WTC11 (cell line): Measurements from ENCODE around the gene BRCA1. TPM values are rescaled to one million over a fixed set of nuclear protein-coding genes. Genes with fewer than 3 reads are reported as not detected.
A peak's percentile ranks its signal among the peaks of the same experiment; 100 is the strongest.
"Not testable (repeated sequence)": the region's sequence is repeated elsewhere in the genome, so short reads cannot be mapped to it uniquely, and the experiment has no call there.

ENCODE experiments used
- ATAC-seq: fragments of 200-7000 bp; cut with Tn5 transposase; 2 replicates; pipeline ENCODE4 v1.10.0; 2021; ENCODE audit warnings: mild to moderate bottlenecking, moderate library complexity
- CTCF ChIA-PET: fragments of 300-600 bp; sonication (Branson Sonifier 250); formaldehyde crosslinking; loops from one replicate; lab custom pipeline; 2021; ENCODE audit warnings: antibody characterized with exemption; lab: Charles Lee
- POLR2A ChIA-PET: fragments of 350-600 bp; sonication (Branson Sonifier 250); formaldehyde crosslinking; loops from one replicate; lab custom pipeline; 2021; ENCODE audit warnings: antibody characterized with exemption; lab: Charles Lee
- DNase-seq: peaks from one replicate; pipeline ENCODE4 v3.0.0; 2021; ENCODE audit warnings: low spot score
- H3K27ac Mint-ChIP-seq: 2 replicates; pipeline ENCODE4 v1.8.0; 2021; ENCODE audit warnings: mixed read lengths
- H3K27me3 Mint-ChIP-seq: 2 replicates; pipeline ENCODE4 v1.8.0; 2021; ENCODE audit warnings: low read depth, mild to moderate bottlenecking, moderate library complexity, mixed read lengths
- H3K36me3 Mint-ChIP-seq: 2 replicates; pipeline ENCODE4 v1.8.0; 2021; ENCODE audit warnings: mixed read lengths
- H3K4me1 Mint-ChIP-seq: 2 replicates; pipeline ENCODE4 v1.8.0; 2022; ENCODE audit warnings: mixed read lengths
- H3K4me3 Mint-ChIP-seq: 2 replicates; pipeline ENCODE4 v1.8.0; 2021; ENCODE audit warnings: mild to moderate bottlenecking, moderate library complexity, mixed read lengths
- H3K9me3 Mint-ChIP-seq: 2 replicates; pipeline ENCODE4 v1.8.0; 2021; ENCODE audit warnings: mixed read lengths
- AFF4 ChIP-seq: sonication (generic); formaldehyde crosslinking; IDR thresholded peaks from 2 replicates; pipeline ENCODE4 v1.8.1; 2023; ENCODE audit warnings: mild to moderate bottlenecking, missing genetic modification reagents, borderline replicate concordance
- CREB1 ChIP-seq: sonication (generic); formaldehyde crosslinking; IDR thresholded peaks from 2 replicates; pipeline ENCODE4 v1.8.0; 2023; ENCODE audit warnings: mild to moderate bottlenecking, missing genetic modification reagents
- FOXP1 ChIP-seq: sonication (generic); formaldehyde crosslinking; IDR thresholded peaks from 2 replicates; pipeline ENCODE4 v1.8.0; 2022; ENCODE audit warnings: missing genetic modification reagents, mild to moderate bottlenecking, moderate library complexity, borderline replicate concordance
- MLX ChIP-seq: sonication (generic); formaldehyde crosslinking; IDR thresholded peaks from 2 replicates; pipeline ENCODE4 v1.8.1; 2023; ENCODE audit warnings: mild to moderate bottlenecking, missing genetic modification reagents, moderate library complexity
- NFE2L1 ChIP-seq: sonication (generic); formaldehyde crosslinking; IDR thresholded peaks from 2 replicates; pipeline ENCODE4 v1.8.1; 2023; ENCODE audit warnings: missing genetic modification reagents
- NR1H2 ChIP-seq: sonication (generic); formaldehyde crosslinking; IDR thresholded peaks from 2 replicates; pipeline ENCODE4 v1.9.0; 2021; ENCODE audit warnings: mild to moderate bottlenecking, moderate library complexity, missing genetic modification reagents
- RELA ChIP-seq: sonication (generic); formaldehyde crosslinking; IDR thresholded peaks from 2 replicates; pipeline ENCODE4 v1.8.1; 2022; ENCODE audit warnings: missing genetic modification reagents, mild to moderate bottlenecking, borderline replicate concordance
- SP1 ChIP-seq: sonication (generic); formaldehyde crosslinking; conservative IDR thresholded peaks from 2 replicates; pipeline ENCODE4 v1.8.1; 2022; ENCODE audit warnings: missing genetic modification reagents
- ZNF121 ChIP-seq: sonication (generic); formaldehyde crosslinking; IDR thresholded peaks from 2 replicates; pipeline ENCODE4 v1.8.0; 2023; ENCODE audit warnings: missing genetic modification reagents
- total RNA-seq: library from RNA; stranded (reverse); gene quantifications from 3 replicates; pipeline ENCODE4 v1.2.3, GENCODE V29; 2021
- TF ChIP-seq, protein P1 (sequence below): sonication (generic); formaldehyde crosslinking; IDR thresholded peaks from 2 replicates; pipeline ENCODE4 v1.8.1; 2022; ENCODE audit warnings: mild to moderate bottlenecking, moderate library complexity, missing genetic modification reagents
- TF ChIP-seq, protein P2 (sequence below): sonication (generic); formaldehyde crosslinking; IDR thresholded peaks from 2 replicates; pipeline ENCODE4 v1.8.1; 2023; ENCODE audit warnings: mild to moderate bottlenecking, missing genetic modification reagents
- TF ChIP-seq, protein P3 (sequence below): sonication (generic); formaldehyde crosslinking; IDR thresholded peaks from 2 replicates; pipeline ENCODE4 v1.8.0; 2023; ENCODE audit warnings: mild to moderate bottlenecking, missing genetic modification reagents
- TF ChIP-seq, protein P4 (sequence below): fragments of 250-450 bp; sonication (Bioruptor Pico); IDR thresholded peaks from 2 replicates; pipeline ENCODE4 v1.9.0; 2021; ENCODE audit warnings: mild to moderate bottlenecking, borderline replicate concordance

BRCA1 gene
- total RNA-seq, 1 experiment from 2014 or later, result 37.8 TPM

DNA sequence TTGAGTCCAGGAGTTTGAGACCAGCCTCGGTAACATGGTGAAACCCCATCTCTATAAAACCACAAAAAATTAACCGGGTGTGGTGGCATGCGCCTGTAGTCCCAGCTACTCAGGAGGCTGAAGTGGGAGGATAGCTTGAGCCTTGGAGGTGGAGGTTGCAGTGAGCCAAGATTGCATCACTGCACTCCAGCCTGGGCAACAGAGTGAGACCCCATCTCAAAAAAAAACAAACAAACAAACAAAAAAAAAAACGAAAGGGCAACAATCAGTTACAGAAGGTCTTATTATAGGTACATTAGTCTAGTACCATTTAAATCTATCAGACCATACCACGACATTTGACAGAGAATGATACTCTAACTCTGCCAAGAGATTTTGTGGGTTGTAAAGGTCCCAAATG, 29.8 kb downstream of the BRCA1 start:
- TF ChIP-seq ZNF121, result 0 out of 2 replicates have a peak, but pooled peaks have one; percentile 23
- CTCF ChIA-PET, H3K4me1 Mint-ChIP-seq, ATAC-seq, H3K27ac Mint-ChIP-seq, H3K27me3 Mint-ChIP-seq, H3K9me3 Mint-ChIP-seq, DNase-seq, POLR2A ChIA-PET, H3K4me3 Mint-ChIP-seq: not testable (repeated sequence)
- H3K36me3 Mint-ChIP-seq, result peaks cover 33% of the 10 kb centered on the region

- TF ChIP-seq NFE2L1 (CRISPR knock-in tag), result no peak
- TF ChIP-seq, protein P1, sequence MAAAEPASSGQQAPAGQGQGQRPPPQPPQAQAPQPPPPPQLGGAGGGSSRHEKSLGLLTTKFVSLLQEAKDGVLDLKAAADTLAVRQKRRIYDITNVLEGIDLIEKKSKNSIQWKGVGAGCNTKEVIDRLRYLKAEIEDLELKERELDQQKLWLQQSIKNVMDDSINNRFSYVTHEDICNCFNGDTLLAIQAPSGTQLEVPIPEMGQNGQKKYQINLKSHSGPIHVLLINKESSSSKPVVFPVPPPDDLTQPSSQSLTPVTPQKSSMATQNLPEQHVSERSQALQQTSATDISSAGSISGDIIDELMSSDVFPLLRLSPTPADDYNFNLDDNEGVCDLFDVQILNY (CRISPR knock-in tag), result no peak
- TF ChIP-seq NR1H2 (CRISPR knock-in tag), result no peak
- no peak for TF ChIP-seq MLX
- TF ChIP-seq, protein P2, sequence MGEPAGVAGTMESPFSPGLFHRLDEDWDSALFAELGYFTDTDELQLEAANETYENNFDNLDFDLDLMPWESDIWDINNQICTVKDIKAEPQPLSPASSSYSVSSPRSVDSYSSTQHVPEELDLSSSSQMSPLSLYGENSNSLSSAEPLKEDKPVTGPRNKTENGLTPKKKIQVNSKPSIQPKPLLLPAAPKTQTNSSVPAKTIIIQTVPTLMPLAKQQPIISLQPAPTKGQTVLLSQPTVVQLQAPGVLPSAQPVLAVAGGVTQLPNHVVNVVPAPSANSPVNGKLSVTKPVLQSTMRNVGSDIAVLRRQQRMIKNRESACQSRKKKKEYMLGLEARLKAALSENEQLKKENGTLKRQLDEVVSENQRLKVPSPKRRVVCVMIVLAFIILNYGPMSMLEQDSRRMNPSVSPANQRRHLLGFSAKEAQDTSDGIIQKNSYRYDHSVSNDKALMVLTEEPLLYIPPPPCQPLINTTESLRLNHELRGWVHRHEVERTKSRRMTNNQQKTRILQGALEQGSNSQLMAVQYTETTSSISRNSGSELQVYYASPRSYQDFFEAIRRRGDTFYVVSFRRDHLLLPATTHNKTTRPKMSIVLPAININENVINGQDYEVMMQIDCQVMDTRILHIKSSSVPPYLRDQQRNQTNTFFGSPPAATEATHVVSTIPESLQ (CRISPR knock-in tag), result no peak
- TF ChIP-seq, protein P3, sequence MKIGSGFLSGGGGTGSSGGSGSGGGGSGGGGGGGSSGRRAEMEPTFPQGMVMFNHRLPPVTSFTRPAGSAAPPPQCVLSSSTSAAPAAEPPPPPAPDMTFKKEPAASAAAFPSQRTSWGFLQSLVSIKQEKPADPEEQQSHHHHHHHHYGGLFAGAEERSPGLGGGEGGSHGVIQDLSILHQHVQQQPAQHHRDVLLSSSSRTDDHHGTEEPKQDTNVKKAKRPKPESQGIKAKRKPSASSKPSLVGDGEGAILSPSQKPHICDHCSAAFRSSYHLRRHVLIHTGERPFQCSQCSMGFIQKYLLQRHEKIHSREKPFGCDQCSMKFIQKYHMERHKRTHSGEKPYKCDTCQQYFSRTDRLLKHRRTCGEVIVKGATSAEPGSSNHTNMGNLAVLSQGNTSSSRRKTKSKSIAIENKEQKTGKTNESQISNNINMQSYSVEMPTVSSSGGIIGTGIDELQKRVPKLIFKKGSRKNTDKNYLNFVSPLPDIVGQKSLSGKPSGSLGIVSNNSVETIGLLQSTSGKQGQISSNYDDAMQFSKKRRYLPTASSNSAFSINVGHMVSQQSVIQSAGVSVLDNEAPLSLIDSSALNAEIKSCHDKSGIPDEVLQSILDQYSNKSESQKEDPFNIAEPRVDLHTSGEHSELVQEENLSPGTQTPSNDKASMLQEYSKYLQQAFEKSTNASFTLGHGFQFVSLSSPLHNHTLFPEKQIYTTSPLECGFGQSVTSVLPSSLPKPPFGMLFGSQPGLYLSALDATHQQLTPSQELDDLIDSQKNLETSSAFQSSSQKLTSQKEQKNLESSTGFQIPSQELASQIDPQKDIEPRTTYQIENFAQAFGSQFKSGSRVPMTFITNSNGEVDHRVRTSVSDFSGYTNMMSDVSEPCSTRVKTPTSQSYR (CRISPR knock-in tag), result no peak
- TF ChIP-seq RELA (CRISPR knock-in tag), result no peak
- TF ChIP-seq AFF4 (CRISPR knock-in tag), result no peak
- TF ChIP-seq CREB1 (CRISPR knock-in tag), result no peak
- TF ChIP-seq SP1 (CRISPR knock-in tag), result no peak
- no peak for TF ChIP-seq FOXP1
- TF ChIP-seq, protein P4, sequence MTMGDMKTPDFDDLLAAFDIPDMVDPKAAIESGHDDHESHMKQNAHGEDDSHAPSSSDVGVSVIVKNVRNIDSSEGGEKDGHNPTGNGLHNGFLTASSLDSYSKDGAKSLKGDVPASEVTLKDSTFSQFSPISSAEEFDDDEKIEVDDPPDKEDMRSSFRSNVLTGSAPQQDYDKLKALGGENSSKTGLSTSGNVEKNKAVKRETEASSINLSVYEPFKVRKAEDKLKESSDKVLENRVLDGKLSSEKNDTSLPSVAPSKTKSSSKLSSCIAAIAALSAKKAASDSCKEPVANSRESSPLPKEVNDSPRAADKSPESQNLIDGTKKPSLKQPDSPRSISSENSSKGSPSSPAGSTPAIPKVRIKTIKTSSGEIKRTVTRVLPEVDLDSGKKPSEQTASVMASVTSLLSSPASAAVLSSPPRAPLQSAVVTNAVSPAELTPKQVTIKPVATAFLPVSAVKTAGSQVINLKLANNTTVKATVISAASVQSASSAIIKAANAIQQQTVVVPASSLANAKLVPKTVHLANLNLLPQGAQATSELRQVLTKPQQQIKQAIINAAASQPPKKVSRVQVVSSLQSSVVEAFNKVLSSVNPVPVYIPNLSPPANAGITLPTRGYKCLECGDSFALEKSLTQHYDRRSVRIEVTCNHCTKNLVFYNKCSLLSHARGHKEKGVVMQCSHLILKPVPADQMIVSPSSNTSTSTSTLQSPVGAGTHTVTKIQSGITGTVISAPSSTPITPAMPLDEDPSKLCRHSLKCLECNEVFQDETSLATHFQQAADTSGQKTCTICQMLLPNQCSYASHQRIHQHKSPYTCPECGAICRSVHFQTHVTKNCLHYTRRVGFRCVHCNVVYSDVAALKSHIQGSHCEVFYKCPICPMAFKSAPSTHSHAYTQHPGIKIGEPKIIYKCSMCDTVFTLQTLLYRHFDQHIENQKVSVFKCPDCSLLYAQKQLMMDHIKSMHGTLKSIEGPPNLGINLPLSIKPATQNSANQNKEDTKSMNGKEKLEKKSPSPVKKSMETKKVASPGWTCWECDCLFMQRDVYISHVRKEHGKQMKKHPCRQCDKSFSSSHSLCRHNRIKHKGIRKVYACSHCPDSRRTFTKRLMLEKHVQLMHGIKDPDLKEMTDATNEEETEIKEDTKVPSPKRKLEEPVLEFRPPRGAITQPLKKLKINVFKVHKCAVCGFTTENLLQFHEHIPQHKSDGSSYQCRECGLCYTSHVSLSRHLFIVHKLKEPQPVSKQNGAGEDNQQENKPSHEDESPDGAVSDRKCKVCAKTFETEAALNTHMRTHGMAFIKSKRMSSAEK (CRISPR knock-in tag), result no peak
- TF ChIP-seq, all 79 proteins: peak for 0
- ATAC-seq (no peak), DNase-seq (no peak)
- no peaks in the 10 kb centered on the region for H3K4me1 Mint-ChIP-seq
- H3K27me3 Mint-ChIP-seq, result no peaks in the 10 kb centered on the region
- no peak overlapping the region for H3K27ac Mint-ChIP-seq
- CTCF ChIA-PET, result no interaction called here
- H3K36me3 Mint-ChIP-seq, result peaks cover 27% of the 10 kb centered on the region
- POLR2A ChIA-PET, result no interaction called here
- H3K4me3 Mint-ChIP-seq, result no peak overlapping the region
- H3K9me3 Mint-ChIP-seq, result no peaks in the 10 kb centered on the region
Observed at GRCh38 chr17:43094129-43094835, 30.9 kb downstream of the BRCA1 start.
